HG02610 (cell line): ENCODE data around the gene CREB5.
"Not testable (repeated sequence)": the region's sequence is repeated elsewhere in the genome, so short reads cannot be mapped to it uniquely, and the experiment has no call there.

ENCODE experiments used
- ATAC-seq: cut with Tn5 transposase; IDR thresholded peaks from one replicate; pipeline ENCODE4 v1.9.1; 2021; ENCODE audit warnings: mild to moderate bottlenecking, moderate library complexity; ENCODE audit not compliant: unreplicated experiment

CREB5 gene

GRCh38 chr7:28598586-28598985 lies 186.3 kb downstream of the CREB5 start:
- ATAC-seq = no peak

- ATAC-seq = no peak
Observed at GRCh38 chr7:28599411-28599810, 187.1 kb downstream of the CREB5 start.

- no peak for ATAC-seq
Observed at GRCh38 chr7:28602282-28602681, 190.0 kb downstream of the CREB5 start.

GRCh38 chr7:28605427-28606085 lies 193.2 kb downstream of the CREB5 start:
- ATAC-seq = no peak

GRCh38 chr7:28606421-28606820 lies 194.1 kb downstream of the CREB5 start:
- ATAC-seq = no peak

GRCh38 chr7:28607855-28608193 lies 195.5 kb downstream of the CREB5 start:
- no peak for ATAC-seq

GRCh38 chr7:28608237-28608656 lies 195.9 kb downstream of the CREB5 start:
- no peak for ATAC-seq

GRCh38 chr7:28608731-28609130 lies 196.4 kb downstream of the CREB5 start:
- ATAC-seq = no peak

- ATAC-seq = no peak
Observed at GRCh38 chr7:28609608-28610007, 197.3 kb downstream of the CREB5 start.

GRCh38 chr7:28611399-28611897 lies 199.1 kb downstream of the CREB5 start:
- not testable (repeated sequence) for ATAC-seq

- no peak for ATAC-seq
Observed at GRCh38 chr7:28613262-28613661, 200.9 kb downstream of the CREB5 start.

GRCh38 chr7:28615091-28615490 lies 202.8 kb downstream of the CREB5 start:
- ATAC-seq = no peak

- ATAC-seq = no peak
Observed at GRCh38 chr7:28617308-28617880, 205.1 kb downstream of the CREB5 start.

- ATAC-seq = no peak
Observed at GRCh38 chr7:28618383-28618782, 206.1 kb downstream of the CREB5 start.

- no peak for ATAC-seq
Observed at GRCh38 chr7:28619256-28619655, 206.9 kb downstream of the CREB5 start.

- ATAC-seq = peak; percentile 77
Observed at GRCh38 chr7:28621369-28621841, 209.1 kb downstream of the CREB5 start.

- ATAC-seq = no peak
Observed at GRCh38 chr7:28623105-28623730, 210.9 kb downstream of the CREB5 start.

GRCh38 chr7:28623863-28624262 lies 211.5 kb downstream of the CREB5 start:
- no peak for ATAC-seq

- no peak for ATAC-seq
Observed at GRCh38 chr7:28625432-28625831, 213.1 kb downstream of the CREB5 start.

- ATAC-seq = no peak
Observed at GRCh38 chr7:28626221-28626620, 213.9 kb downstream of the CREB5 start.

GRCh38 chr7:28626624-28627262 lies 214.4 kb downstream of the CREB5 start:
- no peak for ATAC-seq

GRCh38 chr7:28627263-28627653 lies 214.9 kb downstream of the CREB5 start:
- no peak for ATAC-seq
